ENCODE measurements around the gene ZBP1.

Gene ZBP1

DNA sequence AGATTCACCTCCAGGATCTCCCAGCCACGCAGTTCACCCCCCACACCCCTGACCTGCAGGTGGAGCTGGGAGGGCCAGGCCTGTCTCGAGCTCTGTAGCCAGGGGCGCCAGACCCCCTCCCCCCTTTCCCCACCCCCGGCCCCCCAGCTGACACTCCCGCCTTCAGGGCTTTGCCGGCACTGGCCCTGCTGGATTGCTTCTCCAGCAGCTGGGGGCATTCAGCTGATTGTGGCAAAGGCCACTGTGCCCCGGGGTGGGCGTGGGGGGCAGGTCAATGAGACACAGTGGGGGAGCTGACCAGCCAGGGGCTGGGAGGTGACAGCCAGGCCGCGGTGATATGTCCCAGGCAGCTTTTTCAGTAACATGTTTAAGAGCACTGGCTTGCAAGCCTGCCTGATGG lies 22.2 kb downstream of the ZBP1 start:
- DNase-seq (ENCODE audit: low read depth), result no peak

- DNase-seq (ENCODE audit: low read depth), result no peak
Measured at GRCh38 chr20:57596998-57597939, 23.0 kb downstream of the ZBP1 start.

DNA sequence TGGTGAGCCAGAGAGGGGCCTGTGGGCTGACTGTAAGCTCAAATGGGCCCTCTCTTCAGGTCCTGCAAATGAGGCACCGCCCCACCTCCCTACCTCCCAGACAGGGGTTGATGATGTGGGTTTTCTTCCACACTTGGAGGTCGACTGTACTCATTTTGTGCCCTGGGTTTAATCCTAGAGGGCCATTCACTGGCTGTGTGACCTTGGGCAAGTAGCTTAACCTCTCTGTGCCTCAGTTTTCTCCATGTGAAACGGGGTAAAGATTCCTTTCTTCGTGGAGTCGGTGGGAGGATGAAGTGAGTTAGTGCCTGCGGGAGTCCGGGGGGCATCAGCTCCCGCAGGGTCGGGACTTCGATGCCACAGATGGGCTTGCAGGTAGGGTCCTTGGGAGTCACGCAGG lies 23.9 kb downstream of the ZBP1 start:
- no peak for DNase-seq (ENCODE audit: low read depth)

GRCh38 chr20:57595041-57596030 lies 24.9 kb downstream of the ZBP1 start:
- no peak for DNase-seq (ENCODE audit: low read depth)

- DNase-seq (ENCODE audit: low read depth), result no peak
Measured at GRCh38 chr20:57594092-57594951, 25.9 kb downstream of the ZBP1 start.

GRCh38 chr20:57593134-57593886 lies 26.9 kb downstream of the ZBP1 start:
- DNase-seq (ENCODE audit: low read depth), result no peak

DNA sequence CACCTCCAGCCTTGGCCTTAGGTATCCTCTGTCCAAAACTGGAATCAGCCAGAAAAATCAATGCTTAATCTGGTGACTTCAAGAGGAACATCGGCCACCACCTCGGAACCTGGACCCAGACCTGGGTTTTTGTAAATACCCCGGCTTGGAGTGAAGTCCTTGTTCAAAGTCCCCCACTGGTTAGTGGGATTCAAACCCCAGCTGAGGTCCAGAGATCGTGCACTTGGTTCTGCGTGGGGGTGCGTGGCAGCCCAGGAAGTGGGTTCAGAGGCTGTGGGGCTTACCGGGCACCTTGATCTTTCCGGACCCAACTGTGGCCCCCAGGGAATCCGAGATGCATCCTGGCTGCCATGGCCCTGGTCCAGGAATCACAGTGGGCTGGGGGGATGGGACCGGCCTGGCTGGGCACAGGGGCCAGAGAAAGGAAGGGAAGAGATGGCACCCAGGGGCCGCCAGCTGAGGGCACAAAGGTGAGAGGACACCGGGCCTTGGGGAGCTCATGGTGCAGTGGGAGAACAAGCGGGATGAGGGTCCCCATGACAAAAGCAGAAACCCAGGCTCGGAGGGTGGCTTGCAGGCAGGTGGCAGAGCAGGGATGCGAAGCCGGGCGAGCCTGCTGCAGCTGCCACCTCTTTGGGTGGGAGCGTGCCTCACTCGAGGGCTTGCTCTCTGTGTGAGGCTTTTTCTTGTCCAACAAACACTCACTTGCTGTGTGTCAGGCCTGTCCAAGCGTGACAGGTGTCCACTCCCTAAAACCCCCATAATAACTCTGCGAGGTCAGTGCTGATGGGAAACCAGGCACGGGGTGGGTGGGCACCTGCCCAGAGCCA lies 27.7 kb downstream of the ZBP1 start:
- DNase-seq (ENCODE audit: low read depth), result no peak

GRCh38 chr20:57591289-57592229 lies 28.7 kb downstream of the ZBP1 start:
- no peak for DNase-seq (ENCODE audit: low read depth)

GRCh38 chr20:57590485-57591288 lies 29.5 kb downstream of the ZBP1 start:
- no peak for DNase-seq (ENCODE audit: low read depth)

GRCh38 chr20:57589728-57590484 lies 30.3 kb downstream of the ZBP1 start:
- DNase-seq (ENCODE audit: low read depth), result no peak

DNA sequence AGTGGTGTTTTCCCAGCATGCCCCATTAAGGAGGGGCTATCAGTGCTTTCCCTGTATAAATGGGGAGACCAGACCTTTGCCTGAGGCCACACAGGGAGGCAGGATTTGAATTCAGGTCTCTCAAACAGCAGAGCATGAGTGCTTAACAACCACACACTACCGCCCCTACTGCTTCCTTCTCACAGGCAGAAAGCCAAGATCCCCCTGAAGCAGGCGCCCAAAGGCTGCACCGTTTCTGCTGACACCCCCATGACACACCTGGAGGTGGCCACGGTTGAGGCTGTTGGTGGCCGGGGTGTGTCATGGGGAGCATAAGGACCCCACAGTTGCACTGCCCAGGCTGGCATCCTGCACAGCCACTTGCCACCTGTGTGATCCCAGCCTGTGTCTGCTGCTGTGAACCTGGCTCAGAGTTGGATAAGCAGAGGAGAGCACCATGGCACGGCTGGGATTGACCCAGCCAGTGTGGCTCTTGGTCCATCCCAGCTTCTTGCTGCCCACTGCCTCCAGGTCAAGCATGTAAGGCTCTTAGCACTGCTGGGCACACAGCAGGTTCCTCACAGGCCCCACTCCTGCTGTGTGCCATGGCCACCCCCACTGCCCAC lies 31.0 kb downstream of the ZBP1 start:
- DNase-seq (ENCODE audit: low read depth), result no peak

DNA sequence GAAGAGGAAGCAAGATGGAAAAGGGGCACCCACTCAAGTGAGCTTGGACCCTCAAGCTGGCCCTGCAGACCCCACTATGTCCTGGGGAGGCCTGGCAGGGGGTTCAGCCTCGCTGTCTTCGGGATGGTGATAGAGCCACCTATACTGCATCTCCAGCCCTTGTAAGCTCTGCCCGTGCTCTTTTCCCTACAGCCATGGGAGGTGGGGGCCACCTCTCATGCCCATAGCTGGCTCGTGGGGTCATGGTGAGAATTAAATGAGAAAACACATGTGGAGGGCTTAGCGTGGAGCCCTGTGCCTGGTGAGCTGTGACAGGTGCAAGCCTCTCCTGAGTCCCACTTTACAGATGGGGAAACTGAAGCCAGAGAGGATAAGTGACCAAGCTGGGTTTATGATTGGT lies 31.6 kb downstream of the ZBP1 start:
- no peak for DNase-seq (ENCODE audit: low read depth)

DNA sequence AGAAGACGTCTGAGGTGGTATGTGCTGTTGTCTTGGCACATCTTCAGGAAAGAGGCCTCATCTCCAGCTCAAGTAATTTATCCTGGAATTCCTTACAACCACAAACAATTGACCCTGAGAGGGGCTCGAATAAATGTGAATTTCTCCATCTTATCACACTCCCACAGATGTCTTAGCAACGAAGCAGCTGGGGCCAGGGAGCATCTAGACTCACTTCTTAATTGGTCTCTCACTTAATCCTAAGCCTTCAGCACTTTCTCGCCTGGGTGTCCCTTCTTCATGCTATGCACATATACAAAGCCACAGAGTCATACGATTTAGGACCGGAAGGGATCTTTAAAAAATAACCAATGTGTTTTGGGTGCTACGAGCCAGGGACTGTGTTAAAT lies 32.2 kb downstream of the ZBP1 start:
- DNase-seq (ENCODE audit: low read depth), result no peak

GRCh38 chr20:57587278-57587988 lies 32.8 kb downstream of the ZBP1 start:
- no peak for DNase-seq (ENCODE audit: low read depth)

GRCh38 chr20:57586943-57587277 lies 33.3 kb downstream of the ZBP1 start:
- DNase-seq (ENCODE audit: low read depth), result no peak

GRCh38 chr20:57586370-57586793 lies 33.8 kb downstream of the ZBP1 start:
- DNase-seq (ENCODE audit: low read depth), result no peak
